ENCODE data around the gene GALNS. TPM values are rescaled to one million over a fixed set of nuclear protein-coding genes. Genes with fewer than 3 reads are reported as not detected.

Gene GALNS
- total RNA-seq, 1 donor from 2014 or later, result 32.8 TPM

- no peaks in the 10 kb centered on the region for H3K27me3 ChIP-seq
- ATAC-seq, result no peak
These were observed 44.1 kb downstream of the GALNS start for GRCh38 chr16:88812513-88813268.

GRCh38 chr16:88811769-88812512 is 44.8 kb downstream of the GALNS start, which contains the start of gene APRT:
TSS of gene APRT (minus strand) at chr16:88811928. CDS start at chr16:88811899, 29 bp downstream.
- peak; percentile 37 for TF ChIP-seq CTCF (IDR thresholded peaks at IDR 0.05)
- H3K4me1 ChIP-seq, result peaks cover 23% of the 10 kb centered on the region
- H3K27me3 ChIP-seq, result no peaks in the 10 kb centered on the region
- H3K9me3 ChIP-seq, result no peaks in the 10 kb centered on the region
- H3K4me3 ChIP-seq, result peak within 1 kb of the TSS; percentile 97
- peaks cover 14% of the 10 kb centered on the region for H3K36me3 ChIP-seq
- intact Hi-C loops (cut with DNase I), result no loop called here
- peak within 1 kb of the TSS; percentile 96 for H3K27ac ChIP-seq
- DNase-seq (peak; percentile 98), ATAC-seq (peak; percentile 94)

More at GRCh38 chr16:88812513-88813268, 44.1 kb downstream of the GALNS start:
- Histone ChIP-seq H3K4me1 (peaks cover 23% of the 10 kb centered on the region), H3K4me3 (peak overlapping the region; percentile 97), H3K9me3 (no peaks in the 10 kb centered on the region), H3K36me3 (peaks cover 14% of the 10 kb centered on the region), H3K27ac (peak overlapping the region; percentile 96)
- peak; percentile 82 for DNase-seq
- TF ChIP-seq CTCF (IDR thresholded peaks at IDR 0.05), result no peak
- intact Hi-C loops (cut with DNase I), result no loop called here

GRCh38 chr16:88810912-88811768 is 45.6 kb downstream of the GALNS start:
- no peak for TF ChIP-seq CTCF (IDR thresholded peaks at IDR 0.05)
- DNase-seq, result peak; percentile 92
- no peaks in the 10 kb centered on the region for H3K9me3 ChIP-seq
- H3K36me3 ChIP-seq, result peaks cover 14% of the 10 kb centered on the region
- H3K4me3 ChIP-seq, result peak overlapping the region; percentile 97
- intact Hi-C loops (cut with DNase I), result no loop called here
- H3K27ac ChIP-seq, result peak overlapping the region; percentile 96
- peaks cover 23% of the 10 kb centered on the region for H3K4me1 ChIP-seq
- ATAC-seq, result peak; percentile 80
- H3K27me3 ChIP-seq, result no peaks in the 10 kb centered on the region

- Histone ChIP-seq H3K36me3 (peaks cover 14% of the 10 kb centered on the region), H3K4me3 (peak overlapping the region; percentile 97), H3K4me1 (peaks cover 23% of the 10 kb centered on the region), H3K27me3 (no peaks in the 10 kb centered on the region), H3K27ac (peak overlapping the region; percentile 96), H3K9me3 (no peaks in the 10 kb centered on the region)
- TF ChIP-seq CTCF (IDR thresholded peaks at IDR 0.05), result no peak
- intact Hi-C loops (cut with DNase I), result no loop called here
- ATAC-seq (no peak), DNase-seq (peak; percentile 63)
These were observed 46.4 kb downstream of the GALNS start for GRCh38 chr16:88810166-88810911.

Data from upper lobe of right lung (tissue), 1 donor.